Epidermal melanocyte (primary cell): ENCODE data around the gene TRIM17.

Experiments
- DNase-seq: peaks from one replicate; pipeline ENCODE4 v3.0.0; 2011; ENCODE audit warnings: low spot score; ENCODE audit not compliant: insufficient read length

TRIM17 gene

GRCh38 chr1:228368801-228369607 is 47.7 kb downstream of the TRIM17 start:
- DNase-seq: peak; percentile 17

GRCh38 chr1:228367798-228368791 is 48.6 kb downstream of the TRIM17 start:
- peak; percentile 11 for DNase-seq

GRCh38 chr1:228366866-228367741 is 49.6 kb downstream of the TRIM17 start:
- DNase-seq: peak; percentile 15

- no peak for DNase-seq
Observed at GRCh38 chr1:228366062-228366865, 50.4 kb downstream of the TRIM17 start.

- no peak for DNase-seq
Observed at GRCh38 chr1:228365271-228366061, 51.2 kb downstream of the TRIM17 start.

- no peak for DNase-seq
Observed at GRCh38 chr1:228364706-228365213, 51.9 kb downstream of the TRIM17 start.

- DNase-seq: no peak
Observed at GRCh38 chr1:228364068-228364705, 52.5 kb downstream of the TRIM17 start.

GRCh38 chr1:228363686-228364067 is 53.0 kb downstream of the TRIM17 start:
- no peak for DNase-seq

- DNase-seq: no peak
Observed at GRCh38 chr1:228362884-228363450, 53.7 kb downstream of the TRIM17 start.

- DNase-seq: no peak
Observed at GRCh38 chr1:228362141-228362883, 54.3 kb downstream of the TRIM17 start.

GRCh38 chr1:228361314-228362140 is 55.1 kb downstream of the TRIM17 start:
- no peak for DNase-seq

- no peak for DNase-seq
Observed at GRCh38 chr1:228360533-228361313, 55.9 kb downstream of the TRIM17 start.

GRCh38 chr1:228359613-228360532 is 56.8 kb downstream of the TRIM17 start:
- DNase-seq: no peak

GRCh38 chr1:228358764-228359612 is 57.7 kb downstream of the TRIM17 start:
- no peak for DNase-seq
